Effector memory CD8-positive, alpha-beta T cell (primary cell): ENCODE results near the gene DENND1C.
A peak's percentile ranks its signal among the peaks of the same experiment; 100 is the strongest.
"Not testable (repeated sequence)": the region's sequence is repeated elsewhere in the genome, so short reads cannot be mapped to it uniquely, and the experiment has no call there.

Source experiments
- ATAC-seq: fragments of 150-1000 bp; cut with Tn5 transposase; replicated peaks from 2 replicates; pipeline ENCODE4 v1.10.0; 2021; ENCODE audit warnings: mild to moderate bottlenecking, moderate library complexity
- DNase-seq, 3 experiments: peaks; one replicate each; pipeline ENCODE4 v3.0.0; 2021
- H3K27ac Mint-ChIP-seq, 2 donors: one replicate each; pipeline ENCODE4 v1.8.0; 2022; ENCODE audit warnings: mild to moderate bottlenecking in 2 of 2, mixed read lengths in 2 of 2, moderate library complexity in 2 of 2
- H3K27me3 Mint-ChIP-seq, 2 donors: one replicate each; pipeline ENCODE4 v1.8.0; 2022; ENCODE audit warnings: mixed read lengths in 2 of 2
- H3K36me3 Mint-ChIP-seq: one replicate; pipeline ENCODE4 v1.8.0; 2022; ENCODE audit warnings: mild to moderate bottlenecking, moderate library complexity, mixed read lengths; ENCODE audit not compliant: insufficient read depth
- H3K4me1 Mint-ChIP-seq, 2 donors: one replicate each; pipeline ENCODE4 v1.8.0; 2022; ENCODE audit warnings: low read depth in 2 of 2, mixed read lengths in 2 of 2
- H3K4me3 Mint-ChIP-seq, 2 donors: one replicate each; pipeline ENCODE4 v1.8.0; 2022; ENCODE audit warnings: mild to moderate bottlenecking in 2 of 2, mixed read lengths in 2 of 2, moderate library complexity in 2 of 2
- H3K9me3 Mint-ChIP-seq, 2 donors: one replicate each; pipeline ENCODE4 v1.8.0; 2022; ENCODE audit warnings: mixed read lengths in 2 of 2

The DENND1C gene

GRCh38 chr19:6448045-6448444 lies 33.5 kb downstream of the DENND1C start:
- no peak for DNase-seq
- H3K36me3 Mint-ChIP-seq: peaks cover 2% of the 10 kb centered on the region
- no peaks in the 10 kb centered on the region for H3K27me3 Mint-ChIP-seq
- H3K27ac Mint-ChIP-seq: no peak overlapping the region
- no peak overlapping the region for H3K4me3 Mint-ChIP-seq
- ATAC-seq: no peak
- H3K9me3 Mint-ChIP-seq: no peaks in the 10 kb centered on the region
- H3K4me1 Mint-ChIP-seq: no peaks in the 10 kb centered on the region

- Mint-ChIP-seq H3K36me3 (peaks cover 2% of the 10 kb centered on the region), H3K4me1 (peaks cover 0 to 2% of the 10 kb centered on the region in 2 donors)
Measured at GRCh38 chr19:6446452-6446851, 35.1 kb downstream of the DENND1C start.

GRCh38 chr19:6443986-6444385 lies 37.6 kb downstream of the DENND1C start:
- H3K27ac Mint-ChIP-seq: no peak overlapping the region
- no peaks in the 10 kb centered on the region for H3K36me3 Mint-ChIP-seq
- no peaks in the 10 kb centered on the region for H3K27me3 Mint-ChIP-seq
- no peaks in the 10 kb centered on the region for H3K9me3 Mint-ChIP-seq
- no peak overlapping the region for H3K4me3 Mint-ChIP-seq
- H3K4me1 Mint-ChIP-seq: peaks cover 0 to 5% of the 10 kb centered on the region in 2 donors
- DNase-seq: no peak
- no peak for ATAC-seq

More at GRCh38 chr19:6446452-6446851, 35.1 kb downstream of the DENND1C start:
- DNase-seq: no peak
- Mint-ChIP-seq H3K4me3 (no peak overlapping the region), H3K27ac (no peak overlapping the region), H3K27me3 (no peaks in the 10 kb centered on the region), H3K9me3 (no peaks in the 10 kb centered on the region)
- ATAC-seq: no peak

- Mint-ChIP-seq H3K4me1 (peaks cover 0 to 5% of the 10 kb centered on the region in 2 donors), H3K27me3 (no peaks in the 10 kb centered on the region), H3K4me3 (no peak overlapping the region), H3K36me3 (no peaks in the 10 kb centered on the region), H3K27ac (no peak overlapping the region), H3K9me3 (no peaks in the 10 kb centered on the region)
- DNase-seq (no peak), ATAC-seq (no peak)
Measured at GRCh38 chr19:6442087-6442688, 39.4 kb downstream of the DENND1C start.

GRCh38 chr19:6440905-6441304 lies 40.7 kb downstream of the DENND1C start:
- DNase-seq (no peak), ATAC-seq (no peak)
- Mint-ChIP-seq H3K4me3 (no peak overlapping the region), H3K4me1 (peaks cover 0 to 5% of the 10 kb centered on the region in 2 donors), H3K36me3 (no peaks in the 10 kb centered on the region), H3K27ac (peak overlapping the region in 1 of 2 donors; percentile 68), H3K27me3 (no peaks in the 10 kb centered on the region), H3K9me3 (no peaks in the 10 kb centered on the region)

- Mint-ChIP-seq H3K27ac (no peak overlapping the region), H3K4me1 (peaks cover 0 to 5% of the 10 kb centered on the region in 2 donors), H3K36me3 (no peaks in the 10 kb centered on the region), H3K4me3 (no peak overlapping the region), H3K27me3 (no peaks in the 10 kb centered on the region), H3K9me3 (no peaks in the 10 kb centered on the region)
- DNase-seq (no peak), ATAC-seq (no peak)
Measured at GRCh38 chr19:6439743-6440142, 41.8 kb downstream of the DENND1C start.

GRCh38 chr19:6433663-6434062 lies 47.9 kb downstream of the DENND1C start, which contains the start of gene SLC25A41:
TSS of gene SLC25A41 (minus strand) at chr19:6433763. CDS start at chr19:6433693, 70 bp downstream.
- no peak within 1 kb of the TSS for H3K4me3 Mint-ChIP-seq
- no peak within 1 kb of the TSS for H3K27ac Mint-ChIP-seq
- DNase-seq (no peak), ATAC-seq (no peak)
- H3K27me3 Mint-ChIP-seq: no peaks in the 10 kb centered on the region
- no peaks in the 10 kb centered on the region for H3K36me3 Mint-ChIP-seq
- peaks cover 0 to 1% of the 10 kb centered on the region in 2 donors for H3K4me1 Mint-ChIP-seq
- H3K9me3 Mint-ChIP-seq: no peaks in the 10 kb centered on the region

GRCh38 chr19:6433165-6433564 lies 48.4 kb downstream of the DENND1C start:
- Mint-ChIP-seq H3K4me1 (peaks cover 0 to 1% of the 10 kb centered on the region in 2 donors), H3K27me3 (no peaks in the 10 kb centered on the region), H3K9me3 (no peaks in the 10 kb centered on the region), H3K36me3 (no peaks in the 10 kb centered on the region), H3K4me3 (no peak overlapping the region), H3K27ac (no peak overlapping the region)
- ATAC-seq (no peak), DNase-seq (no peak)

GRCh38 chr19:6431891-6432290 lies 49.7 kb downstream of the DENND1C start:
- Mint-ChIP-seq H3K36me3 (no peaks in the 10 kb centered on the region), H3K4me1 (peaks cover 0 to 1% of the 10 kb centered on the region in 2 donors), H3K27ac (no peak overlapping the region), H3K4me3 (no peak overlapping the region), H3K27me3 (no peaks in the 10 kb centered on the region), H3K9me3 (no peaks in the 10 kb centered on the region)
- DNase-seq: no peak
- ATAC-seq: no peak

- ATAC-seq (no peak), DNase-seq (no peak)
- no peak overlapping the region for H3K27ac Mint-ChIP-seq
- no peak overlapping the region for H3K4me3 Mint-ChIP-seq
- no peaks in the 10 kb centered on the region for H3K9me3 Mint-ChIP-seq
- no peaks in the 10 kb centered on the region for H3K27me3 Mint-ChIP-seq
- H3K4me1 Mint-ChIP-seq: peaks cover 7 to 8% of the 10 kb centered on the region in 2 donors
- peaks cover 8% of the 10 kb centered on the region for H3K36me3 Mint-ChIP-seq
Measured at GRCh38 chr19:6429419-6430221, 52.0 kb downstream of the DENND1C start.

GRCh38 chr19:6428692-6429418 lies 52.7 kb downstream of the DENND1C start:
- not testable (repeated sequence) for H3K4me1 Mint-ChIP-seq, H3K4me3 Mint-ChIP-seq, H3K9me3 Mint-ChIP-seq, H3K27me3 Mint-ChIP-seq, H3K27ac Mint-ChIP-seq, ATAC-seq, DNase-seq, H3K36me3 Mint-ChIP-seq

GRCh38 chr19:6427131-6427530 lies 54.5 kb downstream of the DENND1C start:
- peaks cover 23 to 26% of the 10 kb centered on the region in 2 donors for H3K4me1 Mint-ChIP-seq
- DNase-seq (no peak), ATAC-seq (no peak)
- no peaks in the 10 kb centered on the region for H3K27me3 Mint-ChIP-seq
- no peaks in the 10 kb centered on the region for H3K9me3 Mint-ChIP-seq
- H3K36me3 Mint-ChIP-seq: peaks cover 16% of the 10 kb centered on the region
- H3K27ac Mint-ChIP-seq: no peak overlapping the region
- no peak overlapping the region for H3K4me3 Mint-ChIP-seq

- Mint-ChIP-seq H3K4me1 (peaks cover 25 to 33% of the 10 kb centered on the region in 2 donors), H3K4me3 (peak overlapping the region; percentile 55 to 70)
Measured at GRCh38 chr19:6425732-6426620, 55.6 kb downstream of the DENND1C start.

More at GRCh38 chr19:6425732-6426620, 55.6 kb downstream of the DENND1C start:
- H3K27ac Mint-ChIP-seq: peak overlapping the region; percentile 57 to 81
- ATAC-seq (no peak), DNase-seq (no peak)
- H3K9me3 Mint-ChIP-seq: no peaks in the 10 kb centered on the region
- no peaks in the 10 kb centered on the region for H3K27me3 Mint-ChIP-seq
- H3K36me3 Mint-ChIP-seq: peaks cover 19% of the 10 kb centered on the region
